HG03103 (cell line): ENCODE results near the gene ELMO1.

Source experiments
- ATAC-seq: cut with Tn5 transposase; IDR thresholded peaks from one replicate; pipeline ENCODE4 v1.9.1; 2021; ENCODE audit warnings: low read depth; ENCODE audit not compliant: unreplicated experiment

The ELMO1 gene

GRCh38 chr7:37198906-37199485, 249.7 kb downstream of the ELMO1 start:
- ATAC-seq: no peak

GRCh38 chr7:37198041-37198905, 250.4 kb downstream of the ELMO1 start:
- no peak for ATAC-seq

DNA sequence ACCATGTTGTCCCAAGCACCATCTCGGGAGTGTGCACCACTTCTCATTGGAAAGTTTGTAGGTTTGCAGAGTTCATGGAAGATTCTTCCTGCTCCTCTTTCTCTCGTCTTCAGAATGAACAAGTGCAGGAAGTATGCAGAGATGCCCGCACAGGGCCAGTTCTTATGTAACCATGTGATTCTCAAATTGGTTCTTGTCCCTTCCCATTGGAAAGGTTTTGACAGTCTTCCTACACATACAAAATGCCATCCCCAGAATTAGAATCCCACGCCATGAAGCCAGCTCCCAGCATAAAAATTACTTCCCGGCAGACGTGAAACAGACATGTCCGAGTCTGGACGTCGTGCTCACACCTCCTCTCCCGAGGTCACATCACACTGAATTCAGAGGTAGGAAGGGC, 251.6 kb downstream of the ELMO1 start:
- ATAC-seq: no peak

GRCh38 chr7:37196676-37197075, 252.0 kb downstream of the ELMO1 start:
- no peak for ATAC-seq

- ATAC-seq: no peak
These were observed 253.3 kb downstream of the ELMO1 start for GRCh38 chr7:37195388-37195787.

DNA sequence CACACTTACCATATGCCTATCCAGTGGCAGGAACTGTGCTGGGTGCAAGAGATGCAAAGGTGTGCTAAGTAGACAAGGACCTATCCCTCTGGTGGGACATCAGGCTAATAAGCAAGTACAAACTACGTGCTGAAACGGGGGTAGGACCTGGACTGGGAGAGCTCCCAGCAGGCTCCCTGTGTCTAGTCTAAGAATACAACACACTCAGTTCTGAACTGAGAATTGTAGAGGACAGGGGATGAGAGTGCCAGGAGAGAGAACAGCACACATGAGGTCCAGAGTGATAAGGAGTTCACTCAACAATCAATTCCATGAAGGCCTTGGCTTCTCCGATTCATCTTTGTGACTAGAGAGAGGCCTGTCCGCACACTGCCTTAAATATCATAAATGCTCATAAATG, 253.7 kb downstream of the ELMO1 start:
- no peak for ATAC-seq

DNA sequence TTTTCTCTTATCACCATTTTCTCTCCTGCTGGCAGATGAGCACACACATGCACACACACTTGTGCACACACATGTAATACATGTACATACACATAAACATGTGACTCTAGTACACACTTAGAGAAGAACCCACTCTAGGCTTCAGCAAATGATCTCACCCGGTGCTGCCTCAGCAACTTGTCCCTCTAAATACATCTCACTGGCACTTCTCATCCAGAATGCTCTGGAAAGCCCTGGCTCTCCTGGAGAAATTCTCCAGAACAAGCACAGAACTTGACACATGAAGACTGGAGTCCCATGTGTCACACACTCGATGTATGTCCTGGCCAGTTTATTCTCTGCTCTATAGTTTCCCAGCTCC, 254.9 kb downstream of the ELMO1 start:
- ATAC-seq: no peak

DNA sequence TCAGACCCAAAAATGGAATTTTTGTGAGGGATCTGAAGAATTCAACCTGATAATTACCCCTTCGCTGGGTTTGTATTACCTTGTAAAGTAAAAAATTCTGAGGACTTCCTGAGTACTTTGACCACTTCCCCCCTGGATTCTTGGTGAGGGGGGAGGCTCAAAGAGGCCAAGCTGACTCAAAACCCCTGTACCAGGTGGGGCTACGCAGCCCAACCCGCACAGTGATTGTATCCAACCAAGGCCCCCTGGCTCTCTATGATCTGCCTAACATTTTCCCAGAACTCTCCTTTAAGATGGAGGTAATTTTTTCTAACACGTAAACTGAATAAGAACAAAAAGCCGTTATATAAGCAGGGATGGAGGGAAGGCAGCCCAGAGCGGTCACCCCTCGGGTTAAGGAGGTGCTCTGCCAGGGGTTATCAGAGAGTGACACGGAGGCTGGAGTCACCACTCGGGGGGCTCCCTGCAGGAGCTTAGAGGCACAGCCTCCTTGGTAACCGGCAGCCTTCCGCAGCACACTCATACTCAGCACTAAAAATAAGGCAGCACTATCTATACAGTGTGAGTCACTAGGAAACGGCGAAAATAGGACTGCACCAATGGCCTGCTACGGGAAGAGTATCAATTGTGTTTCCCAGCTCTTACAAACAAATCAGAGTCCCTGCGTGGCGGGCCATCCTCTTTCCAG, 255.4 kb downstream of the ELMO1 start:
- no peak for ATAC-seq

DNA sequence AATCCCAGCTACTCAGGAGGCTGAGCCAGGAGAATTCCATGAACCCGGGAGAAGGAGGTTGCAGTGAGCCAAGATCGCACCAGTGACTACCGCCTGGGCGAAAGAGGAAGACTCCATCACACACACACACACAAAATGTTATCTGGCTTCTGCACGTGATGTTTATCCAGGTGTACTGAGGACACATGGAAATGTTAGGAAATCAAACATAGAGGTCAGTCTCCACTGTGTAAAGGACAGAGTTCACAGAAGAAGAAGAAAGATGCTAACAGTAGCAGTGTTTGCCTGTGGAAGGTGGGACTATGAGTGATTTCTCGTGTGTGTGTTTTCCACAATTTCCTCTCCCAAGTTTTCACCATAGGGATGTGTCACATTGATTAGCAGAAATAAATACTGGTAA, 256.9 kb downstream of the ELMO1 start:
- no peak for ATAC-seq

- ATAC-seq: no peak
These were observed 261.5 kb downstream of the ELMO1 start for GRCh38 chr7:37187179-37187578.

DNA sequence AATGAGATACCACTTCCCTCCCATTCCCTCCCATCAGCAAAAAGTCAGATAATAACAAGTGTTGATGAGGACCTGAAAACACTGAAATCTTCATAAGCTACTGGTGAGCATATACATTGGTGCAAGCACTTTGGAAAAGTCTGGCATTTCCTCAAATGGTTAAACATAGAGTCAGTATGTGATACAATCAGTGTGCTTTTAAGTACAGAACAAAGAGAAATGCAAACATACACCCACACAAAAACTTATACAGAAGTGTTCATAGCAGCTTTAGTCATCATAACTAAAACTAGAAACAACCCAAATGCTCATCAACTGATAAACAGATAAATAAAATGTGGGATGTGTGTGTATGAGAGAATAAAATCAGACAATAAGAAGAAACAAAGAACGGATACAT, 261.9 kb downstream of the ELMO1 start:
- ATAC-seq: no peak

GRCh38 chr7:37181550-37181932, 267.1 kb downstream of the ELMO1 start:
- ATAC-seq: no peak

- no peak for ATAC-seq
These were observed 267.7 kb downstream of the ELMO1 start for GRCh38 chr7:37180828-37181549.

GRCh38 chr7:37176079-37176478, 272.6 kb downstream of the ELMO1 start:
- no peak for ATAC-seq

DNA sequence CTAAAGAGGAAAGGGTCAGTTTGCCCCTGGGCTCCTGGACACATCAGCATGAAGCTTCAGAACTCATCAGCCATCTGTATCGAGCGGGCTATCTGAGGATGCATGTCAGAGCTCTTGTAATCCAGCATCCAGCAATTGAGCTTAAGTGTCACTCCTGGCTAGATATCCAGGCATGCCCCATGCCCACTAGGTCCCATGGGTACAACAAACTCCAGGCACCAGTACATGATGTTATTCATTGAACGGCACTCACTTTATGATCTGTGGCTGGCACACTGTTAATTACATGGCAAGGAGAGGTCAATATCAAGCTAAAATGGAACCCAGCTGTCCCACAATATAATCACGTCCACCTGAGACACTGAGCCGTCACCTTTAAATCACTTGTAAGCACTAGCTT, 274.2 kb downstream of the ELMO1 start:
- ATAC-seq: no peak

DNA sequence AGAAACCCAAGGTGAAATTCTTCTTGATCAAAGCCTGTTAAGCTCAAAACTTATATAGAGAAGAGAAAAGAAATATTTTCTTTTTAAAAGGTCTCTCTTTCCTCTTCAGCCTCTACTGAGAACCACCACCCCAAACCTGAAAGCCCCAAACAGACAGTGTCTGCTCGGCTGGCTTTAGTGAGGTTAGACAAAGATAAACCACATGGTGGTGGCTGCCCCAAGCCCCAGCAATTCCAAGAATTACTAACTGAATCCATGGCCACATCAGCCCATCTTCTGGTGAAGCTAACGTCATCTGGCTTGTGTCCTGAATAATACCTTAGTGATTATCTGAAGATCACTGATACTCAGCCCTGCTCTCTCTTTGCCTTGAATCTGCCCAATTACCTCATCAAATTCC, 275.0 kb downstream of the ELMO1 start:
- ATAC-seq: no peak

DNA sequence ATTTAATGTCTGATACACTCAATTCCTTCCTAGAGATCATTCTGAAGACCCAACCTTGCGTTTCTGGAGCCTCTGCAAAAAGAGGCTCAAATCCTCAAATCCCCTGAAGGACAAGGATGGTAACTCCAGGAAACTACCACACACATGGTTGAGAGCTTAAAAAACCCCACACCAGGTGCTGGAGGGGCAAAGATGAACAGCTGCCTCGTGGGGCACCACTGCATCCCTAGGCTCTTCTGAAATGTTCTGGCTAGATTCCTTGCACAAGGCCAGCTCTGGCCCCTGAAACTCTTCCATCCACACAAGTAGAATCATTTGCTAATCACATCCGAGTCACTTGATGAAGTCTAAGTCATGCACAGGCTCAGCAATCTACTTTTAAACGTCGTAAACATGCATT, 286.6 kb downstream of the ELMO1 start:
- ATAC-seq: no peak

- no peak for ATAC-seq
These were observed 288.0 kb downstream of the ELMO1 start for GRCh38 chr7:37160656-37161055.

DNA sequence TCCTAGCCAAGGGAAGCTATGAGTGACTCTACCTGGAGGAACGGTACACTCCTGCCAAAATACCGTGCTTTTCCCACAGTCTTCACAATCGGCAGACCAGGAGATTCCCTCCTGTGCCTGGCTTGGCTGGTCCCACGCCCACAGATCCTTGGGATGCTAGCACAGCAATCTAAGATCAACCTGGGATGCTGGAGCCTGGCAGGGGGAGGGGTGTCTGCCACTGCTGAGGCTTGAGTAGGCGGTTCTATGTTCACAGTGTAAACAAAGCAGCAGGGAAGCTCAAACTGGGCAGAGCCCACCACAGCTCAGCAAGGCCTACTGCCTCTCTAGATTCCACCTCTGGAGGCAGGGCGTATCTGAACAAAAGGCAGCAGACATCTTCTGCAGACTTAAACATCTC, 295.3 kb downstream of the ELMO1 start:
- no peak for ATAC-seq

DNA sequence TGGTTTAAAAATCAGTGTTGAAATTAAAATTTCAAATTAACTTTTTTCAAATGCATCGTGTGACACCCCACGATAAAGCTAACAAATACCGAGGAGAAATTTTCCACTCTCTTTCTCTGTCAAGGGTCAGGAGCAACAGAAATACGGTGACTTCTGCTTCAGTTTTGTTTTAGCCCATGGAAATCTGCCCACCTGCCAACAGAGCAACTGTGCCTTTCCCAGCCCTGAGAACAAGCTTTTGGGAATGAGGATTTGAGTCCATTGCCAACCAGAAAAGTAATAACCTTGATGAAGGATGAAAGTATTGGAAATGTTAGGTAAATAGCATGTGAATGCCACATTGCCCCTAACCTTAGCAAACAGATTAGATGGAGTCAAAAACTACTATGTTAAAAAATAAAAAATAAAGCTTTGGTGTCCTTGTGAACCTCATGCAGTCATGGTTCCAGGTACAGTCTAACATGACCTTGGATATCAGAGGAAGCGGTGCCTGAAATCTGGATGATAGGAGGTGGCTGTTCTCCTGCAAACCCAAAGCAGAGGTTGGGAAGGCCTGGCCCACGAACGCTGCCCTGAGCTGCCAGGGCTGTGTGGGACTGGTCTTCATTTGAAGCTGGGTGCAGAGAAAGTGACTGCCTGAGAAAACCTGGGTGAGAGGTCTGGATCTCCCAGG, 296.8 kb downstream of the ELMO1 start:
- ATAC-seq: no peak

DNA sequence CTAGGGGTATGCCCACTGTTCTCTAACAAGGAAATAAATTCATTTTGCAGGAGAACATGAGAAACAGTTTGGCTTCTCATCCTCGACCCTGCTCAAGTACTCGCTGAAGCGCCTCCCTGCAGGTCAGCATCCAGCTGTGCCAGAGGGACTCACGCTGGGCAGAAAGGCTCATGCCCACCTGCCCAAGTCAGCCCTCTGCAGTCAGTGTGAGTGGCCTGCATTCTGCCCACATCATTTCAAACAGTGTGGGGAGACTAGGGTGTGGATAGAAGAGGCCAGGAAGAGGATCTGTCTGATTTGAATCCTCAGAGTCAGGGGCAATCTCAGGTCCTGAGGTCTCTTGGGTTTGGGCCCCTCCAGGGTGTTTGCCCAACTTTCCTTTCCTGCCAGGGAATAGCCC, 297.8 kb downstream of the ELMO1 start:
- ATAC-seq: no peak
